T-helper 1 cell (primary cell): ENCODE results near the gene AGAP1.

Experiments used
- DNase-seq, 5 donors: peaks; one replicate each; pipeline ENCODE4 v3.0.0-alpha.2; 2012 to 2020

AGAP1 gene

GRCh38 chr2:236160366-236161081, 666.7 kb downstream of the AGAP1 start:
- DNase-seq = no peak

- DNase-seq = no peak
Measured at GRCh38 chr2:236161082-236161462, 667.2 kb downstream of the AGAP1 start.

- DNase-seq = no peak
Measured at GRCh38 chr2:236161531-236161930, 667.7 kb downstream of the AGAP1 start.

- DNase-seq = no peak
Measured at GRCh38 chr2:236162031-236162845, 668.4 kb downstream of the AGAP1 start.

- no peak for DNase-seq
Measured at GRCh38 chr2:236162882-236163470, 669.1 kb downstream of the AGAP1 start.

- DNase-seq = no peak
Measured at GRCh38 chr2:236163471-236164200, 669.8 kb downstream of the AGAP1 start.

GRCh38 chr2:236164201-236164924, 670.5 kb downstream of the AGAP1 start:
- DNase-seq = no peak

- no peak for DNase-seq
Measured at GRCh38 chr2:236164925-236165841, 671.3 kb downstream of the AGAP1 start.

- no peak for DNase-seq
Measured at GRCh38 chr2:236165842-236166795, 672.3 kb downstream of the AGAP1 start.

- DNase-seq = no peak
Measured at GRCh38 chr2:236166796-236167296, 673.0 kb downstream of the AGAP1 start.

- DNase-seq = no peak
Measured at GRCh38 chr2:236167297-236168109, 673.7 kb downstream of the AGAP1 start.

- DNase-seq = no peak
Measured at GRCh38 chr2:236168110-236169080, 674.6 kb downstream of the AGAP1 start, which contains the start of gene GBX2. Gene GBX2, minus strand, starts transcription at chr2:236168386. Its CDS starts 415 bp downstream, at chr2:236167971.

GRCh38 chr2:236169151-236169721, 675.4 kb downstream of the AGAP1 start:
- no peak for DNase-seq

- no peak for DNase-seq
Measured at GRCh38 chr2:236169741-236170589, 676.1 kb downstream of the AGAP1 start.

GRCh38 chr2:236170590-236171165, 676.8 kb downstream of the AGAP1 start:
- no peak for DNase-seq

GRCh38 chr2:236171181-236171679, 677.4 kb downstream of the AGAP1 start:
- DNase-seq = no peak
